Adipose tissue (tissue), 3 donors: ENCODE measurements around the gene C13orf46. TPM values are rescaled to one million over a fixed set of nuclear protein-coding genes. Genes with fewer than 3 reads are reported as not detected.

Experiments
- H3K27ac ChIP-seq: one replicate; pipeline ENCODE4 v1.5.1; 2013; ENCODE audit warnings: low read depth, low read length
- WGBS, 3 donors: extraction: QIAGEN DNeasy Blood & Tissue Kit; methylation state at CpG; one replicate each; pipeline ENCODE4 v1.1.7; 2013; 5-methylcytosine and 5-hydroxymethylcytosine counted together
- polyA plus RNA-seq, 3 donors: library from polyadenylated mRNA; stranded (reverse); fragments of 200-250 nt; gene quantifications; one replicate each; pipeline ENCODE4 v1.2.3, GENCODE V29; 2013
- donor health status: healthy with polysubstance abuse.
- donor health status: Bipolar disorder and iron deficiency.
- donor health status: healthy.

C13orf46 gene
- polyA plus RNA-seq, 3 donors, result 1.0 to 3.3 (median 1.7) TPM

DNA sequence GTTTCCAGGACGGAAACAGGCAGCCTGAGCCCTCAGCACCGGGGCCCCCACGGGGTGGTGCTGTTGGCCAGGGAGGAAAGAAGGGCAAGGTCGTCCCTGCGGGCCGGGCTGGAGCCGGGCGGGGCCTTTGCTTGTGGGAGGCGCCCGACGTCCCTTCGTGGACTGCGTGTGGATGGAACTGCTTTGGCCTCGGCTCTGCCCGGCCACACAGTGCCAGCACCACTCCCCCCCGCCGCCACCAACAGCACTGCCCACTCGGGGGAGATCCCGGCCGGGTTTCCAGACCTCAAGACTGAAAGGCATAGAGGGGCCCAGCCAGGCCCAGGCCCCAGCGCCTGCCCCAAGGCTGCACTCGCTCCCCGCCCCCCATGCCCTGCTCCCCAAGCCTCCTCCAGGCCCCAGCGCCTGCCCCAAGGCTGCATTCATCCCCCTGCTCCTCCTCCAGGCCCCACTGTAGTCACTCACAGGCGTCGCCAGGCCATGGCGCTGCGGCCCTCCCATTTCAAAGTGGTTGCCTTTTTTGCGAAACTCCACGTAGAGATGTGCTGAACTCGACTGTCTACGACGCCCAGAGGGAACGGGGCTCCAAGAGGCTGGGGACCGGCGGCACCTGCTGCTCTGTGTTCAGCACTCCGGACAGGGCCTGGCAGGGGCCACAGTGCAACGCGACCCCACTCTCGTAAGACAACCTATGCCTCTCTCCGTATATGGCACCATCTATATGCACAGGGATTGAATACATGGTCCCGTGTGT, 22.5 kb downstream of the C13orf46 start:
- no peak overlapping the region for H3K27ac ChIP-seq
- 28 to 41% (median 39%) methylated on average over 41 to 42 of the region's 42 CpGs for WGBS, 3 donors

DNA sequence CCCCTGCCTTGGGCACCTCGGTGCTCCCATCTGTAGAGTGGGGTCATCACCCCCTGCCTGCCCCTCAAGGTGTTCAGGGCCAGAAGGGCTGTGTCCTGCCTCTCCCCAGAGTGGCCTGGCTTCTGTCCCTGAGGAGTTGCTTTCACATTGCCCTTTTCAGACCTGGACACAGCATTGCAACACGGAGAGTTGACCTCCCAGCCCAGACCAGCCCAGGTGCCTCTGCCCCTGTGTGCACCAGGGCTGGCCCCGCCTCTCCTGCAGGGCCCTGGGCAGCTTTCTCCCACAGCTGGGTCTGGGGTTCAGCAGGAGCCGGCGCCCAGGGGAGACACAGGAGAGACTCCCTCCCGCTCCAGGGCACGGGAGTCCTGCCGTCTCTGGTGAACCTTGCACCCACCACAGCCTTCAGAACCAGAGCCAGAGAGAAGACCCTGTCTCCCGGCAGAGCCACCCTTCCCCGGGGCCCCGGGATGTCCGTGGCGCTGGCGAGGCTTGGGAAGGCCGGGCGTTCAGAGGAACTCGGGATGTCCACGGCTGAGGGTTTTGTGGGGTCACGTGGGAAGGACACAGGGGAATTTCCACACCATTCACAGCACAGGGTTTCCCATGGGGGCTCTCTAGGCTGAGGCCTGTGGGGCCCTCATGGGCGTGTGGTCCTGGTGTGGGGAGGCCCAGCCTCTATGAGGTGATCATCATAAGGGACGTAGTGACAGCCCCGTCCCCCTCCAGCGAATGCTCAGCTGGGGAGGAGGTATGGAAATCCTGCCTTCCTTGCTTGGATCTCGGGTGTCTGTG, 23.2 kb downstream of the C13orf46 start:
- no peak overlapping the region for H3K27ac ChIP-seq
- 59 to 61% (median 61%) methylated on average over 24 of the region's 24 CpGs for WGBS, 3 donors

DNA sequence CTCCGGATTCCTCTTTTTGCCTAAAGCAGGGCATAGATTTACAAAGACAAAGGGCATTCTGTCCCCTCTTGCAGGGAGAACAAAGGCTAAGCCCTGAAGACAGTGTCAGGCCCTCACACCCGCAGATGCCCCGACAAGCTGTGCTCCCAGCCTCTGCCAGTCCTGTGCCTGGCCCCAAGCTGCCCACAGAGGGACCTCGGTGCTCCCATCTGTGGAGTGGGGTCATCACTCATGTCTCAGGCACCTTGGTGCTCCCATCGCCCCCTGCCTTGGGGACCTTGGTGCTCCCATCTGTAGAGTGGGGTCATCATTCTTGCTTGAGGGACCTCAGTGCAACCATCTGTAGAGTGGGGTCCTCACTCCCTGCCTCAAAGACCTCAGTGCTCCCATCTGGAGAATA, 24.3 kb downstream of the C13orf46 start:
- no peak overlapping the region for H3K27ac ChIP-seq
- whole genome bisulfite sequencing, 3 donors, result 88 to 95% (median 93%) methylated on average over 5 of the region's 5 CpGs

DNA sequence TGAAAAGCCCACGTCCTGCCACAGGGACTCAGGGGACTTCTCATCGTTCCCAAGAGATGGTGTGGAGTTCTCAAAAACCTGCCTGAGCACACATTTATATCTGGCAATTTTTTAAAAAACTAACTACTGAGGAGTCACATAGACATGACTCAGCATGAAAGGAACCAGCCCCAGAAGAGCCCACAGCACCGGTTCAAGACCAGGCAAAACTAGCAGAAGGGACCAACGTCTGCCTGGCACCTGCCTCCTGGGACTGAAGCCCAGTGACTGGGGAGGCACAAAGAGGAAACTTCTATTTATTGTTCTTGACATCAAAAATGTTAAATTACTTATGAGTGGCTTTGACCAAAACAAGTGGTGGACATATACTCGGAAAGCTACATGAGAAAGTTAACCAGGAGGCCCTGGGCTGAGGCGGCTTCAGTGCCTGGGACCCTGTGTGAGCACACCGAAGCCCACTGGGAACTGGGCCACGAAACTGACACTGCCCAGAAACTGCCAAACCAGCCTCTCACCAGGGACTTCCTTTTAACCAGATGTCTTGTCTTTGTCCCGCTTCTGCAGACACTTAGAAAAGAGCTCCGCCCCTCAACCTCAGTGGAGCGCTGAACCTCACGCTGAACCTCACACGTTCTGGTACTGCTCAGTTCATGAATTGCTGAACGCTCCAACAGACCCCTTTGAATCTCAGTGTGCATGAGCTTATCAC, 25.7 kb downstream of the C13orf46 start:
- WGBS, 3 donors, result 64 to 71% (median 65%) methylated on average over 14 of the region's 14 CpGs
- H3K27ac ChIP-seq, result no peak overlapping the region

DNA sequence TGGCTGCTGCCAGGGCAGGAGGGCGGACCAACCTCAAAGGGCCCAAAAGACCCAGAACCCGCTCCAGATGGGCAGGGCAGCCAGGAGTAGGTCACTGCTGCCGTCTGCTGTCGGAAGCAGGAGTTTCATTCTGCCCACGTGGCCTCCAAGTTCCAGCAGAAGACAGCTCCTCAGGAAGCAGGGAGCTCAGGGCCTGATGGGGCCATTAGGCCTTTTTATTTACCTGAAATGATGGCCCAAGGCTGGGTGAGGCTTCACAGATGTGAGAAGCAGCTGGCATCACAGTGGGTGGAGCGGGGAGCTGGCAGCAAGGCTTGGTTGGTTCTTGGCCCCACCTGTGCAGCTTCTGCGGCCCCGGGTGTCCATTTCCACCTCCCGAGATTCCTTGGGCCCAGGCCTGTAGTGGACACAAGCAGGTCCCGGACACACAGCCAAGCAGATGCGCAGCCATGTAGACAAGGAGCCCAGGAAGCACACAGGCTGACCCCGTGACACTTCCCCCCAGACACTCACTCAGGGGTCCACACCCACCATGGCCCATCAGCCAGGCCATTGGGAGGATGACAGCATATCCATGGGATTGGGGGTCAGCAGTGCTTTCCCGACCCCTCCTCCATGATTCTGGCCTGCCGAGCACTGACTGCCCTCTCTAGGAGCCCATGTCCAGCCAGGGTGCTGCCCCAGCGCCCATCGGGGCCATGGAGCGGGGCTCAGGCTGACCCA, 26.4 kb downstream of the C13orf46 start:
- WGBS, 3 donors, result 62 to 73% (median 67%) methylated on average over 15 to 17 of the region's 17 CpGs
- H3K27ac ChIP-seq, result no peak overlapping the region

DNA sequence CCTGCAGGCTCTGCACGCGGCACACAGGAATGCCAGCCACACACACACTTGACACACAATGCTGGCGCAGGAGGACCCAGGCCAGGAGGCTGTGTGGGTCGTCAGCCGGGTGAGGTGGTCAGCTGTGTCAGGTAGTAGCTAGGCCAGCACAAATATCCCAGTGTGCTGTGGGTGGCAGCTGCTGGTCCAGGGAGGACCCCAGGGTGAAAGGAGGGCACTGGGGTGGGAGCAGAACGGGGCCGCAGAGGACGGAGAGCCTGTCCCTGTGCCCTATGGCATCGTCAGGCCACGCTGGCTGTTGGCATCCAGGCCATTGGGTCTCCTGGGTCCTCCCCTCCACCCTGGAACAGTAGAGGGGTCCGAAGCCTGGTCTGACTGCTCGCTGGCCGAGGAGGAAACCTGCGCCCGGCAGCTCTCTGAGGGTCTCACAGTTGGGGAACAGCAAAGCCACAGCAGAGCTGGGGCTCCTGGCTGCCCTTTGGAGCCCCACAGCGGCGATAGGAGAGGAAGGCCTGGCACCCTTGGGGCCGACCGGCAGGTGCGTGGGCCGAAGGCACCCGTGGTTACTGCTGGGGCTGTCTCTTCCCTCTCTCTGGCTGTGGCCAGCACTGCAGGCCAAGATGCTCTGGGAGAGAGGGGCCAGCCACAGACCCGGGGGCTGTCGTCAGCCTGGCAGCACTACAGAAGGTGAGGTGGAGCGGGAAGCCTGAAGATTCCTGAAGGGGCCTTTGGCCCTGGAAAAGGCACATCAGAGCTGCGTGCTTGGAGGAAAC, 27.3 kb downstream of the C13orf46 start:
- WGBS, 3 donors, result 77 to 83% (median 81%) methylated on average over 26 of the region's 26 CpGs
- no peak overlapping the region for H3K27ac ChIP-seq

DNA sequence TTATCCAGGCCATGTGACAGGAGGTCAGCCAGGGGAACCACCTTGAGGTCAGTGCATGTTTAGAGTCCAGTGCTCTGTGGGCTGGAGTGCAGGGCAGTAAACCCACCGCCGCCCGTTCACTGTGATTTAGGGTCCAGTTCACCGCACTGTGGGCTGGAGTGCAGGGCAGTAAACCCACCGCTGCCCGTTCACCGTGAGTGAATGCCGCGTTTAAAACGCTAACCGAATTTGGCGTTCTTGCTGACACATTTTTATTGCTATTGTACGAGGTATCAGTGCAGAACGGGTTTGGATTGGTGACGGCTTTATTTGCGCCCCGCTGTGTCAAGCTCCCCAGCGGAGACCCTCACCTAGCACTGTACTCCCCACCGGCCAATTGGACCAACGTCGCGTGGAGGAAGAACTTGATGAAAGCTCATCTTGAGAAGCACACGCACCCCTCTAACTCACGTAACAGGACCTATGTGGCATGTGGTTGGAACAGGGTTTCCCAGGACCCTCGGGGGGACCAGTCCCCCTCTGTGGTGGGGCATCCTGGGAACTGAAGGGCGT, 27.9 kb downstream of the C13orf46 start:
- WGBS, 3 donors, result 84 to 94% (median 92%) methylated on average over 26 of the region's 26 CpGs
- no peak overlapping the region for H3K27ac ChIP-seq

DNA sequence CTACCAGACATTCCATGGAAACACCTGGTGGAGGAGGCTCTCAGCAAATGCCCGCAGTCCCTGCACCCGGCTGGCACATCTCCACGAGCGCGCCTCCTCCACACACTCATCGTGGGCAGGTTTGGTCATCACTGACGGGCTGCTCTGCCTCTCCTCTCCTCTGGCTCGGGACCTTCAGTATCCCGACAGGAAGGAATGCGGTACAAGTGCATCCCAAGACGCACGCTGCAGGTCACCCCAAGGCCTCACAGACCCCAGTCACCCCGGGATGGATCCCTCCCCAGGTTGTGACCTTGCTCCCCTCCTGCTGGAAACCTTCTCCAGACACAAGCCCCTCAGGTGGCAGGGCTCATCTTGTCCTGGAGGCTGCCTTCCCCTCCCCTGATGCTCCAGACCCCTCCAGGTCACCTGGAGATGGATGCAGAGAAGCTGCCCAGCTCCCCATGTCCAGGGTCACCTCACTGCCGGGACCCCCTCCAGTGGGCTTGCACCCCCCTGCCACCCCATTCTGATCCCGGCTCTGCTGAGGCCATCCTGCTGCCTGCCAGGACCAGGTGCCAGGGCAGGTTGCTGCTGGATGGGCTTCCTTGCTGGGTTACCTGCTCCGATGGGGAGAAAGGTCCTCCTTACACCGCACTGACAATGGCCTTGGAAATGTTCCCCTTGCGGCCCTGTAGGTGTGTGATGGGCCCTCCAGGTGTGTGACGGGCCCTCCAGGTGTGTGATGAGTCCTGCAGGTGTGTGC, 29.9 kb downstream of the C13orf46 start:
- H3K27ac ChIP-seq, result no peak overlapping the region
- WGBS, 3 donors, result 85 to 87% (median 87%) methylated on average over 19 of the region's 19 CpGs

DNA sequence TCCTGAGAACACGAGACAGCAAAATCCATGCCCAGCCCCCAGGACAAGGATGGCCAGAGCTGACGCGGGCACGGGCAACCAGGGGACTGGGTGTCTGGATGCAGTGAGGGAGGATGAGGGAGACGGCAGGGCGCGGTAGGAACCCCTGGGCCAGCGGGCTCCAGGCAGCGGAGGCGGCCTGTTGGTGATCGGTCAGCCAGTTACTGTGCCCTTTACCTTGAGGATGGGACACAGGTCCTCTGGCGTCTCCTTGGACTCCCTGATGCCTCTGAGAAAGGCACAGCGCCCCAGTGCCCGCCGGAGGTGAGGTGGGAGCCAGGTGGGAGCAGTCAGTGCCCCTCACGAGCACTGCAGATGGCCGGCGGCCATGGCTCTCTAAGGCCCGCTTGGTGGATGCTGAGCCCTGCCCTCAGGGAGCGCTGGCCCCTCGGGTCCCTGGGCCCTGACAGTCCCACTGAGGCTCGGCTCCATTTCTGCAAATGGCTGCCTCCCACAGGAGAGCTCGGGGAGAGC, 31.2 kb downstream of the C13orf46 start:
- H3K27ac ChIP-seq, result no peak overlapping the region
- WGBS, 3 donors, result 89 to 95% (median 94%) methylated on average over 23 of the region's 23 CpGs

DNA sequence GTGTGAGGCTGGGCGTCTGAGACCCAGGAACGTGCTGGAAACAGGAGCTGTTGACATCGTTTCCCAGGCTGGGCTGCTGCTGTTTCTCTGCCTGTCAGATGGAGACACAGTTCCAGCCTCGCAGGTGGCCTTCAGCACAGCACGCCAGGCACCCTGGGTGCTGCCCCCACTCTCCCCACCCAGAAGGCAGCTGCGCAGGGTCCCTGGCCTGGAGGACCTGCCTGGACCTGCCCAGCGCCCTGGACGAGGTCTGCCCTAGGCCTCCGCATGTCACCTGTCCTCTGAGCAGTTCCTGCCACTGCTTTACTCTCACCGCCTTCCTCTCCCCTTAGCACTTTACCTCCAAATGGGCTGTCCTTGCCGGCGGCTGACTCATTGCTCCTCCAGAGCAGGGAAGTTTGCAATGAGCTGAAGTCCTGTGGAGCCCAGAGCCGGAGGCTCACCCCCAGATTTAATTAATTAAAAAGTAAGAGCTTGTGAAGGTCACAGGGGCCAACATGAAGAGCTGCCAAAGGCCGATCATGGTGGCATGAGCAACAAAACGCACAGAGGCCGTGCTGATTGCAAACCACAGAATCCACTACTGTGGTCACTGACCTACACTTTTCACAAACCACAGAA, 32.2 kb downstream of the C13orf46 start:
- H3K27ac ChIP-seq, result no peak overlapping the region
- WGBS, 3 donors, result 81 to 86% (median 85%) methylated on average over 16 of the region's 16 CpGs

DNA sequence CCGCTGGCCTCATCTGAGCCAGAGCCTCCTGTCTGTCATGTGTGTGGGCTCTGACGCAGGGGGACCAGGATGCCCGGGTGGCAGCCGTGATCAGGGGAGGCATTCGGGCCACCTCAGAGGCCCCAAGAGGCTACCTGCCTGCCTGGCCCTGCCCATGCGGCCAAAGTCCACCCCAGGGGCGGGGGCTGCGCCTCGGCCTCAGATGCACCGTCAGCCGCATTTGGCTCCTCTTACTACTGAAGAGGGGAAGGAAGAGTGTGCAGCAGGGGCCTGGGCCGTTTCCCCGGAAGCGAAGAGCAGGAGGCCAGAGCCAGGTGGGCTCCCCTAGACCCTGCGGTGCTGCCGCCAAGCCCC, 34.0 kb downstream of the C13orf46 start:
- no peak overlapping the region for H3K27ac ChIP-seq
- WGBS, 3 donors, result 31 to 72% (median 69%) methylated on average over 16 of the region's 16 CpGs

DNA sequence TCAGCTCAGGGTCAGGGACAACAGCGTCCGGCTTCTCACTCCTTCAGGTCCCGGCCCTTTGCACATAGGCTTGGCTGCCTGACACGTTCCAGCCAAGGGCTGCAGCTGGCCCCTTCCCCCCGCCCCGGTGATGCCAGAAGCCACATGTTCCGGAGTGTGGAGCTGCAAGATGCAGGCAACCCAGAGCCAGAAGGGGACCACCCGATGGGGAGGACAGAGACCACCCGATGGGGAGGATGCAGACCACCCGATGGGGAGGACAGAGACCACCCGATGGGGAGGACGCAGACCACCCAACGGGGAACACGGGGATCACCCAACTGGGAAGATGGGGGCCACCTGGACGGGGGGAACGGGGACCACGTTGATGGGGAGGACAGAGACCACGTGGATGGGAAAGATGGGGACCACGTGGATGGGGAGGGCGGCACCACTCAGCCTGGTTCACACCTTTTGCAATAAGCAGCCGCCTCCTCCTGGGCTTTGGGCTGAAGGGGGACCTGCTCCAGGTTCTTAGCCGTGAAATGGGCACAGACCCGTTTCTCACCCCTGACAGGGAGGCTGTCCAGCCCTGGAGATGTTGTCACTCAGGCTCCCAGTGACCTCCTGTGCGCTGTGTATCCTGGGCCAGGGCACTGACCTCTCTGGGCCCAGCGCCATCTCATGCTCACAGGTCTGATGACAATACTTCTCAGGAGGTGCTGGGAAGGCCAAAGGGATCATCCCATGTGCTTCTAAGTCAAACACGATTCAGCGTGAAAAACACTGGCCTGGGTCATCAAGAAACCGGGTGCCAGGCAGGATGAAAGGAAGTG, 34.5 kb downstream of the C13orf46 start:
- WGBS, 3 donors, result 71 to 81% (median 81%) methylated on average over 28 of the region's 28 CpGs
- no peak overlapping the region for H3K27ac ChIP-seq

DNA sequence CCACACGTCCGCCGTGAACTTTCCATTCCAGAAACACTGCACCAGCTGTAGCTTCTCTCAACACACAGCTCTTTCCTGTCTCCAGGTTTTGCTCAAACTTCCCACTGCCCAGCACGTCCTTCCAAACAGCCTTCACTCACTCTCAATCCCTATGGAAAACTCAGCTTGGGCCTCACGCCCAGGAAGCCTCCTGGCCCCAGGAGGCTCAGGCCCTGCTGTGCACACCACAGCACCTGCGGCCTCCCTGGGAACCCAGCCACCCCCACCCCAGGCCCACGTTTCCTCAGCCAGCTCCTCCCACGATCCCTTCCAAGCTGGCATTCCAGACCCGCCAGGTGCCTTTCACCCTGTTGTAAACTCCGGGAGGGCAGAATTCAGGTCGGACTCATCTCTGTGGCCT, 35.2 kb downstream of the C13orf46 start:
- WGBS, 3 donors, result 27 to 58% (median 58%) methylated on average over 11 of the region's 11 CpGs
- H3K27ac ChIP-seq, result no peak overlapping the region

DNA sequence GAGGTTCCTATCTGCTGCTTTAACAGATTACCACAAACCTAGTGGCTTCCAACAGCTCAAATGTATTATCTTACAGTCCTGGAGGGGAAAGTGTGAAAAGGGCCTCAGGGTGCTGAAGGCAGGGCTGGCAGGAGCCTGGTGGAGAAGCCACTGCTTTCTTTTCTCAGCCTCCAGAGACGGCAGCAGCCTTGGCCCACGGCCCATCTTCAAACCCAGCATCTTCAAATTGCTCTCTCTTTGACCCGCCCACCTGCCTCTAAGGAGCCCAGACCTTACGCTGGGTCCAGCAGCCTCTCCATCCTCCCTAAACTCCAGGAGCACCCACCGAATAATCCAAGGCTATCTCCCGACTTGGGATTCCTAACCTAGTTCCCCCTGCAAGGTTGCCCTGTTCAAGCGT, 35.6 kb downstream of the C13orf46 start:
- no peak overlapping the region for H3K27ac ChIP-seq
- 68 to 83% (median 71%) methylated on average over 7 of the region's 7 CpGs for WGBS, 3 donors

DNA sequence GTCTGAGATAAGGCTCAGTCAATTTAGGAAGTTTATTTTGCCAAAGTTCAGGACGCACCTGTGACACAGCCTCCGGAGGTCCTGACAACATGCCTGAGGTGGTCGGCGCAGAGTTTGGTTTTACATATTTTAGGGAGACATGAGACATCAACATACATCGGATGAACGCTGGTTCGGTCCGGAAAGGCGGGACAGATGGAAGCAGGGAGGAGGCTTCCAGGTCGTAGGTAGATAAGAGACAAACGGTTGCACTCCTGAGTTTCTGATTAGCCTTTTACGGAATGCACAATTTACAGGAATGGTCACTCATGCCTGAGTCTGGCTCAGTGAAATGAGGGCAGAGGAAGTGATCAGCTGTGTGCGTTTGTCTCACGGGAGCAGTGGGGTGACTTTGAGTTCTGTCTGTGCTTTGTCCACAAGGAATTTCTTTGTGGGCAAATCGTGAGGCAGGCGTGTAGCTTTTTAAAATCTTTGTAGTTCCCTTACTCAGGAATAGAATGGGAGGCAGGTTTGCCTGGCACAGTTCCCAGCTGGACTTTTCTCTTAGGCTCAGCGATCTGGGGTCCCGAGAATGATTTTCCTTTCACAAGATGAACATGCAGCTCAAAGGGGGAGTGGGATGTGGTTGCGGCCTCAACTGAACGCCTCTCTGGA, 36.2 kb downstream of the C13orf46 start:
- 58 to 64% (median 61%) methylated on average over 20 of the region's 20 CpGs for WGBS, 3 donors
- no peak overlapping the region for H3K27ac ChIP-seq
